K562 (cell line): ENCODE data around the gene TIMP4. TPM values are rescaled to one million over a fixed set of nuclear protein-coding genes. Genes with fewer than 3 reads are reported as not detected.
A peak's percentile ranks its signal among the peaks of the same experiment; 100 is the strongest.

Experiments used
- ATAC-seq: fragments of 200-7000 bp; cut with Tn5 transposase; 3 replicates; pipeline ENCODE4 v1.9.1; 2020; ENCODE audit warnings: moderate library complexity
- BruUV-seq: library from RNA; stranded (reverse); fragments of 400-500 nt; replicated peaks from 2 replicates; lab custom pipeline; 2021; lab: Mats Ljungman, UMichigan
- CTCF ChIA-PET: fragments of 300-600 bp; formaldehyde crosslinking; extraction: SDS; loops from one replicate; lab custom pipeline; 2021; ENCODE audit warnings: low intra/inter-chr PET ratio; lab: Yijun Ruan, JAX
- POLR2A ChIA-PET: fragments of 300-600, 350-650 bp; sonication (Branson Sonifier 250); formaldehyde crosslinking; extraction: SDS; loops from one replicate; lab custom pipeline; 2021; ENCODE audit warnings: antibody characterized with exemption, inconsistent platforms; lab: Yijun Ruan, JAX
- DNase-seq, 4 experiments: peaks; one replicate each; pipeline versions ENCODE4 v3.0.0 to v3.0.0-alpha.2; 2011 to 2018; ENCODE audit warnings: low spot score in 3 of 4, mixed read lengths in 3 of 4; ENCODE audit errors: extremely low read depth in 1 of 4
- FAIRE-seq: peaks from 2 replicates; lab custom pipeline; 2011; peaks lifted over from hg19 to GRCh38; lab: Jason Lieb, UNC
- H2AFZ ChIP-seq: 2 replicates; pipeline ENCODE4 v1.6.0; 2011; ENCODE audit warnings: low read depth, low read length, control low read depth, inconsistent platforms
- H3K27ac ChIP-seq: fragments of 200-600 bp; 3 replicates; pipeline ENCODE4 v1.8.0; 2011; ENCODE audit warnings: low read depth, mild to moderate bottlenecking, control low read depth, inconsistent platforms, low read length, moderate library complexity, mixed read lengths; ENCODE audit errors: extremely low read depth
- H3K27me3 ChIP-seq, 2 experiments: fragments of 300-600 bp in 1 of 2; 2 replicates in 1 of 2; 3 replicates in 1 of 2; pipeline versions ENCODE4 v1.6.0 to v1.8.0; 2011; ENCODE audit warnings: inconsistent platforms in 2 of 2, low read length in 2 of 2, mild to moderate bottlenecking in 1 of 2, mixed read lengths in 1 of 2, moderate library complexity in 1 of 2; ENCODE audit not compliant: control insufficient read depth in 2 of 2, insufficient read depth in 2 of 2
- H3K36me3 ChIP-seq: fragments of 300-600 bp; 3 replicates; pipeline ENCODE4 v1.8.0; 2011; ENCODE audit warnings: mild to moderate bottlenecking, low read length, inconsistent platforms; ENCODE audit not compliant: control insufficient read depth, insufficient read depth
- H3K4me1 ChIP-seq, 2 experiments: fragments of 200-600 bp in 1 of 2; replicated peaks in 1 of 2; 2 replicates in 1 of 2; 3 replicates in 1 of 2; pipeline versions ENCODE4 v1.5.1 to v1.8.0; 2011; ENCODE audit warnings: inconsistent platforms in 2 of 2, low read length in 2 of 2, mild to moderate bottlenecking in 1 of 2, mixed read lengths in 1 of 2, moderate library complexity in 1 of 2; ENCODE audit not compliant: control insufficient read depth in 2 of 2, insufficient read depth in 2 of 2
- H3K4me2 ChIP-seq: 2 replicates; pipeline ENCODE4 v1.6.1; 2011; ENCODE audit warnings: low read length, control low read depth, inconsistent platforms, mixed read lengths; ENCODE audit not compliant: insufficient read depth
- H3K4me3 ChIP-seq: fragments of 200-600 bp; sonication (generic), shearing (Covaris generic); 2 replicates; pipeline ENCODE4 v1.5.1; 2016; ENCODE audit warnings: control low read depth, inconsistent platforms
- H3K79me2 ChIP-seq: fragments of 200-600 bp; 3 replicates; pipeline ENCODE4 v1.8.0; 2011; ENCODE audit warnings: low read length, inconsistent platforms; ENCODE audit not compliant: control insufficient read depth, insufficient read depth
- H3K9ac ChIP-seq, 2 experiments: 2 replicates each; pipeline versions ENCODE4 v1.6.0 to v1.6.1; 2011; ENCODE audit warnings: low read depth in 2 of 2, low read length in 2 of 2, control low read depth in 1 of 2, inconsistent platforms in 1 of 2, mild to moderate bottlenecking in 1 of 2, mixed read lengths in 1 of 2; ENCODE audit not compliant: insufficient read depth in 1 of 2
- H3K9me1 ChIP-seq: one replicate; pipeline ENCODE4 v1.6.0; 2011; ENCODE audit warnings: inconsistent platforms, mild to moderate bottlenecking, low read length, moderate library complexity; ENCODE audit not compliant: control insufficient read depth, insufficient read depth
- H3K9me3 ChIP-seq: replicated peaks from 2 replicates; pipeline ENCODE4 v1.5.1; 2011; ENCODE audit warnings: low read depth, low read length, inconsistent platforms; ENCODE audit not compliant: control insufficient read depth, insufficient read depth
- H4K20me1 ChIP-seq: replicated peaks from 2 replicates; pipeline ENCODE4 v1.6.1; 2011; ENCODE audit warnings: low read length, inconsistent platforms, mixed read lengths; ENCODE audit not compliant: control insufficient read depth, insufficient read depth
- REST ChIP-seq, 2 experiments: fragments of 450-650 bp; formaldehyde crosslinking in 1 of 2; IDR thresholded peaks; 2 replicates each; pipeline versions ENCODE4 v1.4.0 to v1.6.1; 2014 to 2020; ENCODE audit warnings: mild to moderate bottlenecking in 2 of 2, borderline replicate concordance in 1 of 2, low read depth in 1 of 2
- ZNF253 ChIP-seq: fragments of 250-450 bp; sonication (Bioruptor Pico); conservative IDR thresholded peaks from 2 replicates; pipeline ENCODE4 v1.6.1; 2021; ENCODE audit warnings: mild to moderate bottlenecking
- WGBS: fragments of 100-300 bp; shearing (Covaris generic); methylation state at CpG from one replicate; pipeline ENCODE4 v1.1.6; 2016; ENCODE audit warnings: low coverage, mixed read lengths; ENCODE audit not compliant: insufficient coverage; ENCODE audit errors: missing lambda C conversion rate; 5-methylcytosine and 5-hydroxymethylcytosine counted together
- in situ Hi-C: fragments of 300-500 bp; cut with MboI; formaldehyde crosslinking; loops from 4 replicates; pipeline ENCODE4 v1.15.0; 2018; ENCODE audit warnings: inconsistent platforms, mixed read lengths
- intact Hi-C: fragments of 100-400 bp; cut with micrococcal nuclease; formaldehyde crosslinking; loops from 2 replicates; pipeline ENCODE4 v1.14.2; 2022
- polyA plus RNA-seq, 8 experiments: library from polyadenylated mRNA; depleted of rRNA in 4 of 8; stranded (reverse) in 5 of 8; unstranded in 3 of 8; fragments of >200 nt; fragmentation: Nextera tagmentation in 2 of 8; fragmentation: Illumina TruSeq in 1 of 8; extraction: Ambion mirVana in 2 of 8; extraction: Trizol in 1 of 8; gene quantifications; 2 replicates each; pipeline versions ENCODE4 v1.2.1 to v1.2.3, GENCODE V29; 2011 to 2014; ENCODE audit warnings: inconsistent platforms in 1 of 8, missing spikeins in 1 of 8
- total RNA-seq, 7 experiments: library from RNA; depleted of rRNA in 6 of 7; stranded (reverse); fragments of >200 nt in 6 of 7; fragmentation: Illumina TruSeq in 2 of 7; extraction: Trizol in 2 of 7; gene quantifications; 2 replicates each; pipeline versions ENCODE4 v1.2.1 to v1.2.3, GENCODE V29; 2011 to 2021; ENCODE audit warnings: low replicate concordance in 1 of 7

TIMP4 gene
- total and polyA plus RNA-seq, 9 of the 15 experiments (the other 6 are each of a cell fraction or from before 2014, with no cell fraction given) = 0.03 to 0.07 TPM; not detected in 7

- Histone ChIP-seq H3K36me3 (no peaks in the 10 kb centered on the region), H3K4me3 (no peak overlapping the region), H3K27me3 (peaks cover 0 to 47% of the 10 kb centered on the region in 2 experiments; a peak in 2 of 5 replicates), H3K9ac (no peak overlapping the region), H3K27ac (no peak overlapping the region)
- POLR2A ChIA-PET = interaction anchor here (0.6 to 1.5 kb wide), 4 partner anchors 9 to 548 kb away, joined by 3 to 4 read pairs (median 4); no protein-coding TSS in a partner anchor
- in situ Hi-C loops = no loop called here
- WGBS = 15% methylated on average over 8 of the region's 8 CpGs
- no peak for TF ChIP-seq ZNF253 (CRISPR knock-in tag)
- 0 out of 2 replicates have a peak, but pooled peaks have one; percentile 7 for TF ChIP-seq REST (IDR thresholded peaks at IDR 0.05; ENCODE audit: borderline replicate concordance)
- no peak for TF ChIP-seq REST (CRISPR knock-in tag; IDR thresholded peaks at IDR 0.05; ENCODE audit: low read depth)
- TF ChIP-seq, all 486 proteins: peak for 1
- H3K9me3 ChIP-seq = no peaks in the 10 kb centered on the region
- H3K79me2 ChIP-seq = no peaks in the 10 kb centered on the region
- H2AFZ ChIP-seq = no peak overlapping the region
- DNase-seq (no peak), ATAC-seq (no peak), FAIRE-seq (no peak)
- H3K9me1 ChIP-seq = no peaks in the 10 kb centered on the region
- intact Hi-C loops = loop anchor here (5.0 kb wide), 1 partner anchor 291 kb away; no protein-coding TSS in a partner anchor
- no peaks in the 10 kb centered on the region for H4K20me1 ChIP-seq
- H3K4me2 ChIP-seq = no peak overlapping the region
- peaks cover 3 to 6% of the 10 kb centered on the region in 2 experiments; a peak in 3 of 5 replicates for H3K4me1 ChIP-seq
- BruUV-seq = no TSS peak
- CTCF ChIA-PET = no interaction called here
Observed at GRCh38 chr3:12186515-12187286, 28.0 kb upstream of the TIMP4 start.
